GM23338 (cell line): ENCODE results near the gene ALDH7A1. TPM values are rescaled to one million over a fixed set of nuclear protein-coding genes. Genes with fewer than 3 reads are reported as not detected.

ENCODE experiments used
- ATAC-seq: fragments of 200-7000 bp; cut with Tn5 transposase; 3 replicates; pipeline ENCODE4 v1.9.1; 2020
- DNase-seq: peaks from one replicate; pipeline ENCODE4 v3.0.0-alpha.2; 2015; ENCODE audit warnings: low spot score
- H2AFZ ChIP-seq: fragments of 200-600 bp; sonication (generic); 2 replicates; pipeline ENCODE4 v1.8.0; 2016; ENCODE audit warnings: antibody characterized with exemption, mild to moderate bottlenecking, moderate library complexity
- H3F3A ChIP-seq: fragments of 200-600 bp; sonication (generic); replicated peaks from 2 replicates; pipeline ENCODE4 v1.8.0; 2017; ENCODE audit warnings: antibody characterized with exemption, mixed run types, low read depth
- H3K27ac ChIP-seq: fragments of 200-600 bp; sonication (generic); 2 replicates; pipeline ENCODE4 v1.6.1; 2016; ENCODE audit warnings: low read depth
- H3K27me3 ChIP-seq: fragments of 200-600 bp; sonication (generic); 2 replicates; pipeline ENCODE4 v1.8.0; 2016; ENCODE audit warnings: mild to moderate bottlenecking, mixed run types, moderate library complexity; ENCODE audit not compliant: insufficient read depth
- H3K36me3 ChIP-seq: fragments of 200-600 bp; sonication (generic); 2 replicates; pipeline ENCODE4 v1.8.0; 2016; ENCODE audit warnings: mild to moderate bottlenecking; ENCODE audit not compliant: insufficient read depth
- H3K4me1 ChIP-seq: fragments of 200-600 bp; sonication (generic); 2 replicates; pipeline ENCODE4 v1.8.0; 2016; ENCODE audit warnings: mild to moderate bottlenecking, moderate library complexity; ENCODE audit not compliant: insufficient read depth
- H3K4me2 ChIP-seq: fragments of 200-600 bp; sonication (generic); 2 replicates; pipeline ENCODE4 v1.7.1; 2017; ENCODE audit warnings: mixed run types
- H3K4me3 ChIP-seq: fragments of 200-600 bp; sonication (generic); 2 replicates; pipeline ENCODE4 v1.6.1; 2016; ENCODE audit warnings: mixed run types
- H3K79me2 ChIP-seq: fragments of 200-600 bp; sonication (generic); replicated peaks from 2 replicates; pipeline ENCODE4 v1.8.0; 2017; ENCODE audit warnings: mild to moderate bottlenecking; ENCODE audit not compliant: insufficient read depth
- H3K9me2 ChIP-seq: fragments of 200-600 bp; sonication (generic); 2 replicates; pipeline ENCODE4 v1.8.0; 2017; ENCODE audit not compliant: insufficient read depth
- H4K20me1 ChIP-seq: fragments of 200-600 bp; sonication (generic); replicated peaks from 2 replicates; pipeline ENCODE4 v1.8.0; 2017; ENCODE audit warnings: mild to moderate bottlenecking; ENCODE audit not compliant: insufficient read depth
- H3K27ac Mint-ChIP-seq: 2 replicates; pipeline ENCODE4 v1.8.0; 2020; ENCODE audit warnings: inconsistent platforms, mild to moderate bottlenecking, moderate library complexity, mixed read lengths
- H3K27me3 Mint-ChIP-seq: 3 replicates; pipeline ENCODE4 v1.8.0; 2022; ENCODE audit warnings: low read depth, mild to moderate bottlenecking, moderate library complexity, mixed read lengths, inconsistent platforms; ENCODE audit not compliant: insufficient read depth, poor library complexity
- H3K36me3 Mint-ChIP-seq: 3 replicates; pipeline ENCODE4 v1.8.0; 2021; ENCODE audit warnings: low read depth, mild to moderate bottlenecking, inconsistent platforms, moderate library complexity, mixed read lengths
- H3K4me1 Mint-ChIP-seq: 3 replicates; pipeline ENCODE4 v1.8.0; 2020; ENCODE audit warnings: mild to moderate bottlenecking, inconsistent platforms, mixed read lengths
- H3K4me3 Mint-ChIP-seq: 3 replicates; pipeline ENCODE4 v1.8.0; 2021; ENCODE audit warnings: moderate library complexity, mild to moderate bottlenecking, inconsistent platforms, mixed read lengths
- H3K9me3 Mint-ChIP-seq: 3 replicates; pipeline ENCODE4 v1.8.0; 2020; ENCODE audit warnings: moderate library complexity, mild to moderate bottlenecking, inconsistent platforms, mixed read lengths
- CREB1 ChIP-seq: fragments of 250-450 bp; sonication (Bioruptor Pico); IDR thresholded peaks from 2 replicates; pipeline ENCODE4 v1.5.0; 2020; ENCODE audit warnings: low read depth, mild to moderate bottlenecking, moderate library complexity
- EZH2phosphoT487 ChIP-seq: fragments of 200-600 bp; sonication (generic); IDR thresholded peaks from one replicate; pipeline ENCODE4 v1.8.1; 2018; ENCODE audit warnings: antibody characterized with exemption; ENCODE audit not compliant: unreplicated experiment
- NANOG ChIP-seq: IDR thresholded peaks from 2 replicates; pipeline ENCODE4 v1.6.1; 2016; ENCODE audit warnings: antibody characterized with exemption, borderline replicate concordance
- ZNF114 ChIP-seq: fragments of 250-450 bp; sonication (Bioruptor Pico); IDR thresholded peaks from 2 replicates; pipeline ENCODE4 v1.5.0; 2020; ENCODE audit warnings: mild to moderate bottlenecking, moderate library complexity
- ZNF331 ChIP-seq: fragments of 250-450 bp; sonication (Bioruptor Pico); IDR thresholded peaks from 2 replicates; pipeline ENCODE4 v1.5.0; 2020; ENCODE audit warnings: low read depth, mild to moderate bottlenecking, moderate library complexity
- polyA plus RNA-seq: library from polyadenylated mRNA; unstranded; fragments of >200 nt; fragmentation: Nextera tagmentation; extraction: Ambion mirVana; gene quantifications from 2 replicates; pipeline ENCODE4 v1.2.1, GENCODE V29; 2016
- total RNA-seq: library from RNA; depleted of rRNA; stranded (reverse); fragments of >200 nt; shearing (Covaris generic); gene quantifications from 2 replicates; pipeline ENCODE4 v1.2.3, GENCODE V29; 2014
- TF ChIP-seq, protein P1 (sequence below): fragments of 250-450 bp; sonication (Bioruptor Pico); IDR thresholded peaks from 2 replicates; pipeline ENCODE4 v1.5.0; 2020; ENCODE audit warnings: mild to moderate bottlenecking, moderate library complexity
- TF ChIP-seq, protein P2 (sequence below), 2 experiments: fragments of 200-600 bp in 1 of 2; sonication (generic) in 1 of 2; conservative IDR thresholded peaks; 2 replicates each; pipeline versions ENCODE4 v1.5.1 to v1.6.1; 2016 to 2017; ENCODE audit warnings: antibody characterized with exemption in 2 of 2, low read depth in 2 of 2, mild to moderate bottlenecking in 2 of 2, moderate library complexity in 1 of 2

Gene ALDH7A1
- total and polyA plus RNA-seq, 2 experiments from 2014 or later: 122 to 198 TPM

DNA sequence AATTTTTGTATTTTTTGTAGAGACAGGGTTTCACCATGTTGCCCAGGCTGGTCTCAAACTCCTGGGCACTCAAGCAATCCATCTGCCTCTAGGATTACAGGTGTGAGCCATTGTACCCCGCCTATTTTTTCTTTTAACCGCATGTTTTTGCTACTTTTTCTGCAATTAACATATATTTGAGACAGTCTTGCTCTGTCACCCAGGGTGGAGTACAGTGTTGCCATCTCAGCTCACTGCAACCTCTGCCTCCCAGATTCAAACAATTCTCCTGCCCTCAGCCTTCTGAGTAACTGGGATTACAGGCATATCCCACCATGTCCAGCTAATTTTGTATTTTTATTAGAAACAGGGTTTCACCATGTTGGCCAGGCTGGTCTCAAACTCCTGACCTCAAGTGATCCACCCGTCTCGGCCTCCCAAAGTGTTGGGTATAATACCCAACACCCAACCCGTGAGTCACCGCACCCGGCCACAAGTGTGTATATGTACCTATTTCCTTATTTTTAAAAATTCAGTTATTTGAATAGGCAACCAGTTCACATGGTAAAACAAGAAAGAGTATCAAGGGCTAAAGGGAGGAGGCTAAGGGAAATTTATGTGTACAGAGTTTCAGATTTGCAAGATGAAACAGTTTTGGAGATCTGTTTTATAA lies 19.0 kb upstream of the ALDH7A1 start (continued):
- TF ChIP-seq, protein P1, sequence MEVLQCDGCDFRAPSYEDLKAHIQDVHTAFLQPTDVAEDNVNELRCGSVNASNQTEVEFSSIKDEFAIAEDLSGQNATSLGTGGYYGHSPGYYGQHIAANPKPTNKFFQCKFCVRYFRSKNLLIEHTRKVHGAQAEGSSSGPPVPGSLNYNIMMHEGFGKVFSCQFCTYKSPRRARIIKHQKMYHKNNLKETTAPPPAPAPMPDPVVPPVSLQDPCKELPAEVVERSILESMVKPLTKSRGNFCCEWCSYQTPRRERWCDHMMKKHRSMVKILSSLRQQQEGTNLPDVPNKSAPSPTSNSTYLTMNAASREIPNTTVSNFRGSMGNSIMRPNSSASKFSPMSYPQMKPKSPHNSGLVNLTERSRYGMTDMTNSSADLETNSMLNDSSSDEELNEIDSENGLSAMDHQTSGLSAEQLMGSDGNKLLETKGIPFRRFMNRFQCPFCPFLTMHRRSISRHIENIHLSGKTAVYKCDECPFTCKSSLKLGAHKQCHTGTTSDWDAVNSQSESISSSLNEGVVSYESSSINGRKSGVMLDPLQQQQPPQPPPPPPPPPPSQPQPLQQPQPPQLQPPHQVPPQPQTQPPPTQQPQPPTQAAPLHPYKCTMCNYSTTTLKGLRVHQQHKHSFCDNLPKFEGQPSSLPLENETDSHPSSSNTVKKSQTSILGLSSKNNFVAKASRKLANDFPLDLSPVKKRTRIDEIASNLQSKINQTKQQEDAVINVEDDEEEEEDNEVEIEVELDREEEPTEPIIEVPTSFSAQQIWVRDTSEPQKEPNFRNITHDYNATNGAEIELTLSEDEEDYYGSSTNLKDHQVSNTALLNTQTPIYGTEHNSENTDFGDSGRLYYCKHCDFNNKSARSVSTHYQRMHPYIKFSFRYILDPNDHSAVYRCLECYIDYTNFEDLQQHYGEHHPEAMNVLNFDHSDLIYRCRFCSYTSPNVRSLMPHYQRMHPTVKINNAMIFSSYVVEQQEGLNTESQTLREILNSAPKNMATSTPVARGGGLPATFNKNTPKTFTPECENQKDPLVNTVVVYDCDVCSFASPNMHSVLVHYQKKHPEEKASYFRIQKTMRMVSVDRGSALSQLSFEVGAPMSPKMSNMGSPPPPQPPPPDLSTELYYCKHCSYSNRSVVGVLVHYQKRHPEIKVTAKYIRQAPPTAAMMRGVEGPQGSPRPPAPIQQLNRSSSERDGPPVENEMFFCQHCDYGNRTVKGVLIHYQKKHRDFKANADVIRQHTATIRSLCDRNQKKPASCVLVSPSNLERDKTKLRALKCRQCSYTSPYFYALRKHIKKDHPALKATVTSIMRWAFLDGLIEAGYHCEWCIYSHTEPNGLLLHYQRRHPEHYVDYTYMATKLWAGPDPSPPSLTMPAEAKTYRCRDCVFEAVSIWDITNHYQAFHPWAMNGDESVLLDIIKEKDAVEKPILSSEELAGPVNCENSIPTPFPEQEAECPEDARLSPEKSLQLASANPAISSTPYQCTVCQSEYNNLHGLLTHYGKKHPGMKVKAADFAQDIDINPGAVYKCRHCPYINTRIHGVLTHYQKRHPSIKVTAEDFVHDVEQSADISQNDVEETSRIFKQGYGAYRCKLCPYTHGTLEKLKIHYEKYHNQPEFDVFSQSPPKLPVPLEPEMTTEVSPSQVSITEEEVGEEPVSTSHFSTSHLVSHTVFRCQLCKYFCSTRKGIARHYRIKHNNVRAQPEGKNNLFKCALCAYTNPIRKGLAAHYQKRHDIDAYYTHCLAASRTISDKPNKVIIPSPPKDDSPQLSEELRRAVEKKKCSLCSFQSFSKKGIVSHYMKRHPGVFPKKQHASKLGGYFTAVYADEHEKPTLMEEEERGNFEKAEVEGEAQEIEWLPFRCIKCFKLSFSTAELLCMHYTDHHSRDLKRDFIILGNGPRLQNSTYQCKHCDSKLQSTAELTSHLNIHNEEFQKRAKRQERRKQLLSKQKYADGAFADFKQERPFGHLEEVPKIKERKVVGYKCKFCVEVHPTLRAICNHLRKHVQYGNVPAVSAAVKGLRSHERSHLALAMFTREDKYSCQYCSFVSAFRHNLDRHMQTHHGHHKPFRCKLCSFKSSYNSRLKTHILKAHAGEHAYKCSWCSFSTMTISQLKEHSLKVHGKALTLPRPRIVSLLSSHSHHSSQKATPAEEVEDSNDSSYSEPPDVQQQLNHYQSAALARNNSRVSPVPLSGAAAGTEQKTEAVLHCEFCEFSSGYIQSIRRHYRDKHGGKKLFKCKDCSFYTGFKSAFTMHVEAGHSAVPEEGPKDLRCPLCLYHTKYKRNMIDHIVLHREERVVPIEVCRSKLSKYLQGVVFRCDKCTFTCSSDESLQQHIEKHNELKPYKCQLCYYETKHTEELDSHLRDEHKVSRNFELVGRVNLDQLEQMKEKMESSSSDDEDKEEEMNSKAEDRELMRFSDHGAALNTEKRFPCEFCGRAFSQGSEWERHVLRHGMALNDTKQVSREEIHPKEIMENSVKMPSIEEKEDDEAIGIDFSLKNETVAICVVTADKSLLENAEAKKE (CRISPR knock-in tag): no peak
- TF ChIP-seq NANOG: no peak
- TF ChIP-seq, protein P2, sequence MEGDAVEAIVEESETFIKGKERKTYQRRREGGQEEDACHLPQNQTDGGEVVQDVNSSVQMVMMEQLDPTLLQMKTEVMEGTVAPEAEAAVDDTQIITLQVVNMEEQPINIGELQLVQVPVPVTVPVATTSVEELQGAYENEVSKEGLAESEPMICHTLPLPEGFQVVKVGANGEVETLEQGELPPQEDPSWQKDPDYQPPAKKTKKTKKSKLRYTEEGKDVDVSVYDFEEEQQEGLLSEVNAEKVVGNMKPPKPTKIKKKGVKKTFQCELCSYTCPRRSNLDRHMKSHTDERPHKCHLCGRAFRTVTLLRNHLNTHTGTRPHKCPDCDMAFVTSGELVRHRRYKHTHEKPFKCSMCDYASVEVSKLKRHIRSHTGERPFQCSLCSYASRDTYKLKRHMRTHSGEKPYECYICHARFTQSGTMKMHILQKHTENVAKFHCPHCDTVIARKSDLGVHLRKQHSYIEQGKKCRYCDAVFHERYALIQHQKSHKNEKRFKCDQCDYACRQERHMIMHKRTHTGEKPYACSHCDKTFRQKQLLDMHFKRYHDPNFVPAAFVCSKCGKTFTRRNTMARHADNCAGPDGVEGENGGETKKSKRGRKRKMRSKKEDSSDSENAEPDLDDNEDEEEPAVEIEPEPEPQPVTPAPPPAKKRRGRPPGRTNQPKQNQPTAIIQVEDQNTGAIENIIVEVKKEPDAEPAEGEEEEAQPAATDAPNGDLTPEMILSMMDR (conservative IDR thresholded peaks at IDR 0.05; ENCODE audit: low read depth in 2 of 2): no peak

DNA sequence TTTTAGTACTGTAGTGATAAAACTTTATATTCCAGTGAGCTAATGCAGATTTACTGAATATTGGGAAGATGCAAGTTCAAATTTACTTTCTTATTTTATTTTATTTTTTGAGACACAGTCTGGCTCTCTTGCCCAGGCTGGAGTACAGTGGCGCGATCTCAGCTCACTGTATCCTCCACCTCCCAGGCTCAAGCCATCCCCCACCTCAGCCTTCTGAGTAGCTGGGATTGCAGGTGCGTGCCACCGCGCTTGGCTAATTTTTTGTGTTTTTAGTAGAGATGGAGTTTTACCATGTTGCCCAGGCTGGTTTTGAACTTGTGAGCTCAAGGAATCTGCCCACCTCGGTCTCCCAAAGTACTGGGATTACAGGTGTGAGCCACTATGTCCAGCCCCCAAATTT lies 15.6 kb upstream of the ALDH7A1 start:
- Histone ChIP-seq H4K20me1 (peaks cover 65% of the 10 kb centered on the region), H3K27me3 (no peaks in the 10 kb centered on the region), H2AFZ (no peak overlapping the region), H3K9me2 (no peaks in the 10 kb centered on the region), H3K4me3 (no peak overlapping the region), H3K27ac (no peak overlapping the region), H3K4me1 (peaks cover 4% of the 10 kb centered on the region; the same call in 1 of the 2 replicates), H3K36me3 (peaks cover 41% of the 10 kb centered on the region), H3F3A (peaks cover 9% of the 10 kb centered on the region; the same call in 1 of the 2 replicates), H3K4me2 (no peak overlapping the region), H3K79me2 (peaks cover 100% of the 10 kb centered on the region)
- DNase-seq: no peak
- no peaks in the 10 kb centered on the region for H3K9me3 Mint-ChIP-seq
- no peak for TF ChIP-seq NANOG
- TF ChIP-seq, protein P1 (CRISPR knock-in tag): no peak
- no peak for TF ChIP-seq CREB1 (CRISPR knock-in tag)
- no peak for TF ChIP-seq EZH2phosphoT487
- TF ChIP-seq ZNF114: no peak
- no peak for TF ChIP-seq ZNF331 (CRISPR knock-in tag)
- H3K4me1 Mint-ChIP-seq: peaks cover 4% of the 10 kb centered on the region; the same call in 2 of the 3 replicates
- H3K27ac Mint-ChIP-seq: no peak overlapping the region
- H3K4me3 Mint-ChIP-seq: no peak overlapping the region
- peaks cover 70% of the 10 kb centered on the region for H3K36me3 Mint-ChIP-seq
- no peaks in the 10 kb centered on the region for H3K27me3 Mint-ChIP-seq
- ATAC-seq: no peak
